Measurements from ENCODE around the gene ARHGAP19.

Gene ARHGAP19

GRCh38 chr10:97199152-97199551 lies 93.3 kb downstream of the ARHGAP19 start:
- H3K36me3 ChIP-seq (replicated peaks): no peaks in the 10 kb centered on the region
- H3K27me3 ChIP-seq (replicated peaks): peaks cover 4% of the 10 kb centered on the region
- no peak overlapping the region for H3K27ac ChIP-seq
- no peak for TF ChIP-seq CTCF (IDR thresholded peaks at IDR 0.05; ENCODE audit: low read depth, low read length, missing control alignments)
- H3K4me3 ChIP-seq (ENCODE audit: low read depth, low read length): no peak overlapping the region
- no peak for DNase-seq
- in situ Hi-C loops (cut with HindIII; ENCODE audit: low pct_ligation_motif_present, low sequenced_read_pairs): no loop called here

- Histone ChIP-seq H3K27ac (no peak overlapping the region), H3K27me3 (replicated peaks) (peaks cover 7% of the 10 kb centered on the region), H3K36me3 (replicated peaks) (no peaks in the 10 kb centered on the region), H3K4me3 (ENCODE audit: low read depth, low read length) (no peak overlapping the region)
- TF ChIP-seq CTCF (IDR thresholded peaks at IDR 0.05; ENCODE audit: low read depth, low read length, missing control alignments): no peak
- DNase-seq: no peak
- in situ Hi-C loops (cut with HindIII; ENCODE audit: low pct_ligation_motif_present, low sequenced_read_pairs): no loop called here
These were observed 95.4 kb downstream of the ARHGAP19 start for GRCh38 chr10:97197030-97197500.

GRCh38 chr10:97196223-97197029 lies 96.0 kb downstream of the ARHGAP19 start:
- DNase-seq: peak; percentile 9
- Histone ChIP-seq H3K27me3 (replicated peaks) (peaks cover 7% of the 10 kb centered on the region), H3K36me3 (replicated peaks) (no peaks in the 10 kb centered on the region), H3K4me3 (ENCODE audit: low read depth, low read length) (peak overlapping the region; percentile 55), H3K27ac (no peak overlapping the region)
- in situ Hi-C loops (cut with HindIII; ENCODE audit: low pct_ligation_motif_present, low sequenced_read_pairs): no loop called here
- TF ChIP-seq CTCF (IDR thresholded peaks at IDR 0.05; ENCODE audit: low read depth, low read length, missing control alignments): peak; percentile 85

- TF ChIP-seq CTCF (IDR thresholded peaks at IDR 0.05; ENCODE audit: low read depth, low read length, missing control alignments): no peak
- Histone ChIP-seq H3K4me3 (ENCODE audit: low read depth, low read length) (peak overlapping the region; percentile 55), H3K36me3 (replicated peaks) (no peaks in the 10 kb centered on the region), H3K27me3 (replicated peaks) (peaks cover 7% of the 10 kb centered on the region), H3K27ac (no peak overlapping the region)
- in situ Hi-C loops (cut with HindIII; ENCODE audit: low pct_ligation_motif_present, low sequenced_read_pairs): no loop called here
- DNase-seq: no peak
These were observed 96.7 kb downstream of the ARHGAP19 start for GRCh38 chr10:97195706-97196222.

GRCh38 chr10:97192952-97193435 lies 99.4 kb downstream of the ARHGAP19 start:
- DNase-seq: no peak
- no peak overlapping the region for H3K4me3 ChIP-seq (ENCODE audit: low read depth, low read length)
- peaks cover 10% of the 10 kb centered on the region for H3K27me3 ChIP-seq (replicated peaks)
- no peak overlapping the region for H3K27ac ChIP-seq
- TF ChIP-seq CTCF (IDR thresholded peaks at IDR 0.05; ENCODE audit: low read depth, low read length, missing control alignments): no peak
- in situ Hi-C loops (cut with HindIII; ENCODE audit: low pct_ligation_motif_present, low sequenced_read_pairs): no loop called here
- H3K36me3 ChIP-seq (replicated peaks): no peaks in the 10 kb centered on the region
